IMR-90 (cell line): ENCODE results near the gene RSBN1. TPM values are rescaled to one million over a fixed set of nuclear protein-coding genes. Genes with fewer than 3 reads are reported as not detected.

ENCODE experiments used
- ATAC-seq: fragments of 200-7000 bp; cut with Tn5 transposase; 2 replicates; pipeline ENCODE4 v1.9.1; 2020; ENCODE audit warnings: low read depth, mild to moderate bottlenecking, moderate library complexity
- BruUV-seq: library from RNA; stranded (reverse); fragments of 400-500 nt; replicated peaks from 2 replicates; lab custom pipeline; 2021; lab: Mats Ljungman, UMichigan
- CTCF ChIA-PET: fragments of 300-600 bp; formaldehyde crosslinking; extraction: SDS; loops from one replicate; lab custom pipeline; 2021; ENCODE audit warnings: antibody characterized with exemption; lab: Yijun Ruan, JAX
- POLR2A ChIA-PET: fragments of 300-600 bp; sonication (Branson Sonifier 250); formaldehyde crosslinking; loops from one replicate; lab custom pipeline; 2022; ENCODE audit warnings: antibody characterized with exemption; ENCODE audit not compliant: unreplicated experiment; lab: Charles Lee
- DNase-seq: peaks from one replicate; pipeline ENCODE4 v3.0.0; 2013
- H2AFZ ChIP-seq: replicated peaks from 2 replicates; pipeline ENCODE3; 2013; ENCODE audit warnings: low read length, mild to moderate bottlenecking; ENCODE audit not compliant: poor library complexity
- H2AK5ac ChIP-seq: 2 replicates; pipeline ENCODE4 v1.6.1; 2013; ENCODE audit warnings: low read depth, low read length, inconsistent platforms
- H2AK9ac ChIP-seq: replicated peaks from 2 replicates; pipeline ENCODE3; 2013; ENCODE audit warnings: mild to moderate bottlenecking, low read depth, low read length, moderate library complexity; ENCODE audit not compliant: poor library complexity
- H2BK120ac ChIP-seq: 2 replicates; pipeline ENCODE4 v1.6.1; 2013; ENCODE audit warnings: low read depth, low read length, inconsistent platforms
- H2BK15ac ChIP-seq: 3 replicates; pipeline ENCODE4 v1.6.1; 2013; ENCODE audit warnings: low read depth, low read length, inconsistent platforms
- H2BK20ac ChIP-seq: 2 replicates; pipeline ENCODE4 v1.6.1; 2013; ENCODE audit warnings: low read depth, mild to moderate bottlenecking, inconsistent platforms, low read length, moderate library complexity
- H2BK5ac ChIP-seq: 2 replicates; pipeline ENCODE4 v1.6.1; 2013; ENCODE audit warnings: mild to moderate bottlenecking, low read depth, low read length, inconsistent platforms; ENCODE audit not compliant: poor library complexity, severe bottlenecking
- H3K14ac ChIP-seq: replicated peaks from 2 replicates; pipeline ENCODE4 v1.6.1; 2013; ENCODE audit warnings: low read depth, low read length, inconsistent platforms
- H3K18ac ChIP-seq: 2 replicates; pipeline ENCODE4 v1.6.1; 2013; ENCODE audit warnings: low read depth, low read length, control low read depth
- H3K23ac ChIP-seq: 2 replicates; pipeline ENCODE4 v1.6.1; 2013; ENCODE audit warnings: low read depth, low read length, inconsistent platforms
- H3K27ac ChIP-seq: 2 replicates; pipeline ENCODE4 v1.5.1; 2013; ENCODE audit warnings: mild to moderate bottlenecking, control low read depth, low read length; ENCODE audit not compliant: insufficient read depth
- H3K27me3 ChIP-seq: 2 replicates; pipeline ENCODE4 v1.6.1; 2013; ENCODE audit warnings: low read length; ENCODE audit not compliant: control insufficient read depth, insufficient read depth
- H3K36me3 ChIP-seq: 2 replicates; pipeline ENCODE4 v1.6.1; 2013; ENCODE audit warnings: low read length, mixed read lengths; ENCODE audit not compliant: control insufficient read depth, insufficient read depth
- H3K4ac ChIP-seq: 2 replicates; pipeline ENCODE4 v1.6.1; 2013; ENCODE audit warnings: low read depth, low read length, inconsistent platforms
- H3K4me1 ChIP-seq: 2 replicates; pipeline ENCODE4 v1.6.1; 2013; ENCODE audit warnings: low read length, mixed read lengths; ENCODE audit not compliant: control insufficient read depth, insufficient read depth
- H3K4me2 ChIP-seq: 2 replicates; pipeline ENCODE4 v1.6.1; 2013; ENCODE audit warnings: low read depth, mild to moderate bottlenecking, control low read depth, low read length, moderate library complexity
- H3K4me3 ChIP-seq: 2 replicates; pipeline ENCODE4 v1.5.1; 2013; ENCODE audit warnings: low read depth, mild to moderate bottlenecking, control low read depth, low read length, moderate library complexity; ENCODE audit not compliant: insufficient read depth
- H3K56ac ChIP-seq: 2 replicates; pipeline ENCODE4 v1.6.1; 2013; ENCODE audit warnings: low read length, inconsistent platforms; ENCODE audit not compliant: insufficient read depth; ENCODE audit errors: extremely low read depth
- H3K79me1 ChIP-seq, 2 experiments: 2 replicates each; pipeline ENCODE4 v1.6.1; 2013; ENCODE audit warnings: low read length in 2 of 2, inconsistent platforms in 1 of 2, low read depth in 1 of 2
- H3K9ac ChIP-seq: 2 replicates; pipeline ENCODE4 v1.6.1; 2013; ENCODE audit warnings: low read depth, low read length, control low read depth
- H3K9me1 ChIP-seq: 2 replicates; pipeline ENCODE4 v1.6.1; 2013; ENCODE audit warnings: low read length, inconsistent platforms; ENCODE audit not compliant: insufficient read depth
- H3K9me3 ChIP-seq: 2 replicates; pipeline ENCODE4 v1.6.1; 2013; ENCODE audit warnings: low read length; ENCODE audit not compliant: control insufficient read depth, insufficient read depth
- H4K20me1 ChIP-seq: 2 replicates; pipeline ENCODE4 v1.6.1; 2013; ENCODE audit warnings: low read length, inconsistent platforms; ENCODE audit not compliant: insufficient read depth
- H4K5ac ChIP-seq: 2 replicates; pipeline ENCODE4 v1.6.1; 2013; ENCODE audit warnings: mild to moderate bottlenecking, low read depth, low read length, control low read depth
- H4K8ac ChIP-seq, 2 experiments: 2 replicates each; pipeline ENCODE4 v1.6.1; 2013; ENCODE audit warnings: low read depth in 2 of 2, low read length in 2 of 2, control low read depth in 1 of 2, inconsistent platforms in 1 of 2
- H4K91ac ChIP-seq: 2 replicates; pipeline ENCODE4 v1.6.1; 2013; ENCODE audit warnings: low read depth, low read length, inconsistent platforms; ENCODE audit not compliant: insufficient read depth
- RFX5 ChIP-seq: IDR thresholded peaks from 2 replicates; pipeline ENCODE4 v1.8.0; 2012; ENCODE audit warnings: low read depth, mild to moderate bottlenecking, low read length, moderate library complexity
- dilution Hi-C: fragments of 300-500 bp; cut with HindIII; formaldehyde crosslinking; loops from one replicate; pipeline ENCODE4 v1.14.3; 2018; ENCODE audit warnings: low sequenced_read_pairs; ENCODE audit not compliant: unreplicated experiment
- in situ Hi-C: fragments of 300-500 bp; cut with MboI; formaldehyde crosslinking; loops from 3 replicates; pipeline ENCODE4 v1.14.3; 2019; ENCODE audit warnings: low sequenced_read_pairs, inconsistent platforms, mixed read lengths
- intact Hi-C: fragments of 100-400 bp; cut with micrococcal nuclease; formaldehyde crosslinking; loops from 2 replicates; pipeline ENCODE4 v1.10.0; 2022
- polyA plus RNA-seq, 3 experiments: library from polyadenylated mRNA; depleted of rRNA; stranded (reverse); fragments of >200 nt; gene quantifications; 2 replicates each; pipeline ENCODE4 v1.2.3, GENCODE V29; 2012; ENCODE audit warnings: low replicate concordance in 1 of 3
- total RNA-seq: library from RNA; depleted of rRNA; stranded (reverse); fragments of >200 nt; gene quantifications from 2 replicates; pipeline ENCODE4 v1.2.3, GENCODE V29; 2012

Gene RSBN1
- total and polyA plus RNA-seq, 2 of the 4 experiments (the other 2 are of a cell fraction) = 5.3 to 11.7 TPM

DNA sequence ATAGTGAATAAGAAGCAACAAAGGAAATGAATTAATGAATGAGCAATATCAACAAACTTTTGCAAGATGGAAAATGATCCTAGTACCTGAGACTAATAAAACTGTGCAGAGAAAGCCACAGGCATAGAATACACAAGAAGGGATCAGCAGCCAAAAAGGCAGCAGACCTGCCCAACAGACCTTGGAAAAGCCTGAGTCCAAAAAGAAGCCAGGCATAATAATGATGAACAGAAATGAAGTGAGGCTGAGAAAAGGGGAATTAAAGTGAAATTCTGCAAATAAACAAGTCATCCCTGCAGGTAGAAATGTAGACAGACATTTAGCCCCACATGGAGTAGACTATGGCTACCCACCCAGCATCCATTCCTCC lies 42.7 kb downstream of the RSBN1 start:
- DNase-seq (no peak), ATAC-seq (no peak)
- intact Hi-C loops = no loop called here
- H3K9me1 ChIP-seq = no peaks in the 10 kb centered on the region
- no peak for TF ChIP-seq RFX5
- H4K5ac ChIP-seq = no peak overlapping the region
- no peak overlapping the region for H3K9ac ChIP-seq
- H3K18ac ChIP-seq = no peak overlapping the region
- peaks cover 6% of the 10 kb centered on the region for H3K36me3 ChIP-seq
- H3K27ac ChIP-seq = no peak overlapping the region
- no peak overlapping the region for H3K23ac ChIP-seq
- CTCF ChIA-PET = no interaction called here
- no peaks in the 10 kb centered on the region for H4K20me1 ChIP-seq
- H3K9me3 ChIP-seq = no peaks in the 10 kb centered on the region
- no peak overlapping the region for H2AK5ac ChIP-seq
- no peaks in the 10 kb centered on the region for H3K27me3 ChIP-seq
- POLR2A ChIA-PET = no interaction called here
- H2AK9ac ChIP-seq = no peak overlapping the region
- no peaks in the 10 kb centered on the region for H3K4me1 ChIP-seq
- dilution Hi-C loops = no loop called here
- H2BK120ac ChIP-seq = no peak overlapping the region
- no peak overlapping the region for H2BK20ac ChIP-seq
- no TSS peak for BruUV-seq
- H2BK15ac ChIP-seq = no peak overlapping the region
- H2AFZ ChIP-seq = no peak overlapping the region
- no peak overlapping the region for H3K4ac ChIP-seq
- no peak overlapping the region for H4K91ac ChIP-seq
- no peak overlapping the region for H3K4me3 ChIP-seq
- no peak overlapping the region for H2BK5ac ChIP-seq
- H3K4me2 ChIP-seq = no peak overlapping the region
- H4K8ac ChIP-seq = no peak overlapping the region
- H3K56ac ChIP-seq = no peak overlapping the region
- peaks cover 5 to 12% of the 10 kb centered on the region in 2 experiments for H3K79me1 ChIP-seq
- no peak overlapping the region for H3K14ac ChIP-seq
- in situ Hi-C loops = no loop called here
